Measurements from ENCODE around the gene STARD7. TPM values are rescaled to one million over a fixed set of nuclear protein-coding genes. Genes with fewer than 3 reads are reported as not detected.

Gene STARD7
- total RNA-seq, 1 donor from 2014 or later, result 100 TPM

- Mint-ChIP-seq H3K27me3 (ENCODE audit: unreplicated experiment) (no peaks in the 10 kb centered on the region), H3K4me1 (ENCODE audit: low read depth, unreplicated experiment) (no peaks in the 10 kb centered on the region), H3K36me3 (ENCODE audit: unreplicated experiment) (no peaks in the 10 kb centered on the region), H3K9me3 (ENCODE audit: unreplicated experiment) (no peaks in the 10 kb centered on the region), H3K27ac (ENCODE audit: unreplicated experiment) (no peak overlapping the region), H3K4me3 (ENCODE audit: unreplicated experiment) (no peak overlapping the region)
- DNase-seq, result no peak
- no peak for TF ChIP-seq CTCF (IDR thresholded peaks at IDR 0.05; ENCODE audit: partially characterized antibody, unreplicated experiment)
Measured at GRCh38 chr2:96198921-96199320, 9.7 kb downstream of the STARD7 start.

GRCh38 chr2:96197546-96198255 lies 10.9 kb downstream of the STARD7 start:
- Mint-ChIP-seq H3K4me3 (ENCODE audit: unreplicated experiment) (no peak overlapping the region), H3K27ac (ENCODE audit: unreplicated experiment) (no peak overlapping the region), H3K36me3 (ENCODE audit: unreplicated experiment) (no peaks in the 10 kb centered on the region), H3K9me3 (ENCODE audit: unreplicated experiment) (no peaks in the 10 kb centered on the region), H3K27me3 (ENCODE audit: unreplicated experiment) (peaks cover 1% of the 10 kb centered on the region), H3K4me1 (ENCODE audit: low read depth, unreplicated experiment) (no peaks in the 10 kb centered on the region)
- DNase-seq, result no peak
- TF ChIP-seq CTCF (IDR thresholded peaks at IDR 0.05; ENCODE audit: partially characterized antibody, unreplicated experiment), result no peak

- Mint-ChIP-seq H3K4me1 (ENCODE audit: low read depth, unreplicated experiment) (no peaks in the 10 kb centered on the region), H3K36me3 (ENCODE audit: unreplicated experiment) (no peaks in the 10 kb centered on the region), H3K9me3 (ENCODE audit: unreplicated experiment) (no peaks in the 10 kb centered on the region), H3K27ac (ENCODE audit: unreplicated experiment) (no peak overlapping the region), H3K27me3 (ENCODE audit: unreplicated experiment) (peaks cover 1% of the 10 kb centered on the region), H3K4me3 (ENCODE audit: unreplicated experiment) (no peak overlapping the region)
- no peak for DNase-seq
- TF ChIP-seq CTCF (IDR thresholded peaks at IDR 0.05; ENCODE audit: partially characterized antibody, unreplicated experiment), result no peak
Measured at GRCh38 chr2:96195410-96196066, 13.1 kb downstream of the STARD7 start.

- Mint-ChIP-seq H3K4me3 (ENCODE audit: unreplicated experiment) (no peak overlapping the region), H3K9me3 (ENCODE audit: unreplicated experiment) (no peaks in the 10 kb centered on the region), H3K36me3 (ENCODE audit: unreplicated experiment) (no peaks in the 10 kb centered on the region), H3K4me1 (ENCODE audit: low read depth, unreplicated experiment) (no peaks in the 10 kb centered on the region), H3K27ac (ENCODE audit: unreplicated experiment) (peak overlapping the region; percentile 2), H3K27me3 (ENCODE audit: unreplicated experiment) (peaks cover 1% of the 10 kb centered on the region)
- no peak for TF ChIP-seq CTCF (IDR thresholded peaks at IDR 0.05; ENCODE audit: partially characterized antibody, unreplicated experiment)
- no peak for DNase-seq
Measured at GRCh38 chr2:96191937-96192670, 16.5 kb downstream of the STARD7 start.
